Right atrium auricular region (tissue), 2 donors: ENCODE data around the gene RSAD2. TPM values are rescaled to one million over a fixed set of nuclear protein-coding genes. Genes with fewer than 3 reads are reported as not detected.
A peak's percentile ranks its signal among the peaks of the same experiment; 100 is the strongest.

Experiments used
- DNase-seq: peaks from one replicate; pipeline ENCODE4 v3.0.0-alpha.2; 2019; ENCODE audit warnings: low spot score
- H3K27ac ChIP-seq, 2 donors: fragments of 200-600 bp; sonication (generic); 1 replicate in 1 of 2; 2 replicates in 1 of 2; pipeline ENCODE4 v1.5.1; 2016 to 2019
- H3K27me3 ChIP-seq, 2 donors: fragments of 200-600 bp; sonication (generic); one replicate each; pipeline versions ENCODE4 v1.5.1 to v1.6.0; 2017 to 2019
- H3K36me3 ChIP-seq: fragments of 200-600 bp; sonication (generic); one replicate; pipeline ENCODE4 v1.5.1; 2016
- H3K4me1 ChIP-seq, 2 donors: fragments of 200-600 bp; sonication (generic); one replicate each; pipeline versions ENCODE4 v1.5.1 to v1.6.0; 2017 to 2019
- H3K4me3 ChIP-seq, 2 donors: fragments of 200-600 bp; sonication (generic); 1 replicate in 1 of 2; 2 replicates in 1 of 2; pipeline ENCODE4 v1.5.1; 2017 to 2019; ENCODE audit warnings: mild to moderate bottlenecking in 1 of 2, moderate library complexity in 1 of 2
- H3K9me3 ChIP-seq, 2 donors: fragments of 200-600 bp; sonication (generic); one replicate each; pipeline ENCODE4 v1.5.1; 2019
- CTCF ChIP-seq, 2 donors: fragments of 200-600 bp; sonication (generic); IDR thresholded peaks; one replicate each; pipeline ENCODE4 v1.5.1; 2019; ENCODE audit warnings: antibody characterized with exemption in 2 of 2
- total RNA-seq, 2 donors: library from RNA; depleted of rRNA; stranded (reverse); fragments of >200 nt; gene quantifications; one replicate each; pipeline ENCODE4 v1.1.0, GENCODE V29; 2016

Gene RSAD2
- total RNA-seq, 2 donors from 2014 or later: 1.5 to 3.6 TPM

GRCh38 chr2:6916224-6916623 lies 38.6 kb downstream of the RSAD2 start:
- H3K4me3 ChIP-seq: no peak overlapping the region
- peaks cover 0 to 19% of the 10 kb centered on the region in 2 donors for H3K4me1 ChIP-seq
- H3K27ac ChIP-seq: no peak overlapping the region
- no peaks in the 10 kb centered on the region for H3K9me3 ChIP-seq
- no peak for DNase-seq
- no peaks in the 10 kb centered on the region for H3K27me3 ChIP-seq
- no peaks in the 10 kb centered on the region for H3K36me3 ChIP-seq
- no peak for TF ChIP-seq CTCF (IDR thresholded peaks at IDR 0.05)

GRCh38 chr2:6916736-6917070 lies 39.1 kb downstream of the RSAD2 start:
- H3K27ac ChIP-seq: no peak overlapping the region
- peak overlapping the region in 1 of 2 donors; percentile 87 for H3K4me3 ChIP-seq

GRCh38 chr2:6917071-6917760 lies 39.6 kb downstream of the RSAD2 start, which contains the start of gene RNF144A:
Gene RNF144A, plus strand, starts transcription at chr2:6917412. Its CDS starts 79,515 bp downstream, at chr2:6996927.
- Histone ChIP-seq H3K27me3 (no peaks in the 10 kb centered on the region), H3K36me3 (no peaks in the 10 kb centered on the region), H3K4me3 (peak within 1 kb of the TSS; percentile 75 to 87), H3K4me1 (peaks cover 0 to 26% of the 10 kb centered on the region in 2 donors), H3K9me3 (no peaks in the 10 kb centered on the region), H3K27ac (peak within 1 kb of the TSS; percentile 48 to 72)
- peak in 1 of 2 donors; percentile 60 for TF ChIP-seq CTCF (IDR thresholded peaks at IDR 0.05)
- no peak for DNase-seq

More at GRCh38 chr2:6916736-6917070, 39.1 kb downstream of the RSAD2 start:
- Histone ChIP-seq H3K27me3 (no peaks in the 10 kb centered on the region), H3K4me1 (peaks cover 0 to 23% of the 10 kb centered on the region in 2 donors), H3K9me3 (no peaks in the 10 kb centered on the region), H3K36me3 (no peaks in the 10 kb centered on the region)
- DNase-seq: no peak
- no peak for TF ChIP-seq CTCF (IDR thresholded peaks at IDR 0.05)

GRCh38 chr2:6917761-6918421 lies 40.3 kb downstream of the RSAD2 start:
- peaks cover 0 to 28% of the 10 kb centered on the region in 2 donors for H3K4me1 ChIP-seq
- H3K27ac ChIP-seq: peak overlapping the region; percentile 48 to 72
- H3K4me3 ChIP-seq: peak overlapping the region; percentile 75 to 87
- no peak for DNase-seq
- H3K27me3 ChIP-seq: no peaks in the 10 kb centered on the region
- H3K36me3 ChIP-seq: no peaks in the 10 kb centered on the region
- no peak for TF ChIP-seq CTCF (IDR thresholded peaks at IDR 0.05)
- no peaks in the 10 kb centered on the region for H3K9me3 ChIP-seq

GRCh38 chr2:6919901-6920742 lies 42.5 kb downstream of the RSAD2 start:
- no peak overlapping the region for H3K27ac ChIP-seq
- no peak for TF ChIP-seq CTCF (IDR thresholded peaks at IDR 0.05)
- no peak for DNase-seq
- no peaks in the 10 kb centered on the region for H3K9me3 ChIP-seq
- H3K4me3 ChIP-seq: no peak overlapping the region
- H3K4me1 ChIP-seq: peaks cover 0 to 31% of the 10 kb centered on the region in 2 donors
- H3K36me3 ChIP-seq: no peaks in the 10 kb centered on the region
- H3K27me3 ChIP-seq: no peaks in the 10 kb centered on the region
